DMS 273 treated with DMSO at 0.1 percent for 48 hours (cell line): ENCODE results near the gene CCDC102A.
"Not testable (repeated sequence)": the region's sequence is repeated elsewhere in the genome, so short reads cannot be mapped to it uniquely, and the experiment has no call there.

Experiments used
- DNase-seq: peaks from one replicate; lab custom pipeline; 2025; lab: John Stamatoyannopoulos, UW

CCDC102A gene

GRCh38 chr16:57500578-57501111 is 35.7 kb downstream of the CCDC102A start:
- DNase-seq = no peak

DNA sequence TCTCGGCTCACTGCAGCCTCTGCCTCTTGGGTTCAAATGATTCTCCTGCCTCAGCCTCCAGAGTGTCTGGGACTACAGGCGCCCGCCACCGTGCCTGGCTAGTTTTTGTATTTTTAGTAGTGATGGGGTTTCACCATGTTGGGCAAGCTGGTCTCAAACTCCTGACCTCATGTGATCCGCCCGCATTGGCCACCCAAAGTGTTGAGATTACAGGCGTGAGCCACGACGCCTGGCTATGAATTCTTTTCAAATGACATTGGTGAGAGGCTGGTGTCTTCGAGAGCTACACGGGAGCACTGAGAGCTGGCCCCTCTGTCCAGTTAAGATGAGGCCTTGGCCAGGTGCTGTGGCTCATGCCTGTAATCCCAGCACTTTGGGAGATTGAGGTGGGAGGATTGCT is 36.4 kb downstream of the CCDC102A start:
- DNase-seq = not testable (repeated sequence)

DNA sequence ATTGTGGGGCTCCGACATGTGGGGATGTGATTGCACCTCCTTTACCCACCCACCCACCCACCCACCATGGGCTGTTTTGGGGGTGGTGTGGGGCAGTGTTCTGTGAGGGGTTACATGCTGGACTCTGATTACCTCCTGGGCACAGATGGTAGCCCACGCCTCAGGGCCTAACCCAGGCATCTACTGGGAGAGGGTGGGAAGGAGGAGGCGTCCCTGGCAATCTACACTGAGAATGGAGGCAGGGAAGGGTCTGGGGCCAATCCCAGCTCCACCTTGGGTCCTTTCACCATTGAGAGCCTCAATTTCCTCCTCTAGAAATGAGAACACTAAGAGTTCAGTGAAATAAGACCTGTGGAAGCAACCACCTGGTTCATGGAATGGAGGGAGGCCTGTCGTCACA is 38.3 kb downstream of the CCDC102A start:
- DNase-seq = no peak

DNA sequence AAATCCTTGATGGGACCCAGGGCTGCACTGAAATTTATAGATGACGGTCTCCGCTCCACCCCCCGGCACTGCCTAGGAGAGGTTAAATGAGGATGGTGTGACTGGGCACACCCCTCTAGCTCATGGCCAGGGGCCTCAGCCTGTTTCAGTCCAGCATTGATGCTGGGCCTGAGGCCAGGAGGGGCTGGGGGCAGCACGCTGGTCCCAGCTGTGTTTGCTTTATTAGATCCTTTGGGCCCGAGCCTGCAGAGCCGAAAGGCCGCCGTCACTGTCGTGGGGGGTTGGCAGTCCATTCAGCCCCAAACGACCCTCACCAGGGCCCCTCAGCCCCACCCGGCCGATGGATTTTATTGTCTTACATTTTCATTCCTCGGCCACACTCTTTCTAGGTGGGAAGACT is 39.2 kb downstream of the CCDC102A start:
- DNase-seq = no peak

GRCh38 chr16:57493767-57494166 is 42.6 kb downstream of the CCDC102A start:
- DNase-seq = no peak

- no peak for DNase-seq
These were observed 47.1 kb downstream of the CCDC102A start for GRCh38 chr16:57489229-57489628.

DNA sequence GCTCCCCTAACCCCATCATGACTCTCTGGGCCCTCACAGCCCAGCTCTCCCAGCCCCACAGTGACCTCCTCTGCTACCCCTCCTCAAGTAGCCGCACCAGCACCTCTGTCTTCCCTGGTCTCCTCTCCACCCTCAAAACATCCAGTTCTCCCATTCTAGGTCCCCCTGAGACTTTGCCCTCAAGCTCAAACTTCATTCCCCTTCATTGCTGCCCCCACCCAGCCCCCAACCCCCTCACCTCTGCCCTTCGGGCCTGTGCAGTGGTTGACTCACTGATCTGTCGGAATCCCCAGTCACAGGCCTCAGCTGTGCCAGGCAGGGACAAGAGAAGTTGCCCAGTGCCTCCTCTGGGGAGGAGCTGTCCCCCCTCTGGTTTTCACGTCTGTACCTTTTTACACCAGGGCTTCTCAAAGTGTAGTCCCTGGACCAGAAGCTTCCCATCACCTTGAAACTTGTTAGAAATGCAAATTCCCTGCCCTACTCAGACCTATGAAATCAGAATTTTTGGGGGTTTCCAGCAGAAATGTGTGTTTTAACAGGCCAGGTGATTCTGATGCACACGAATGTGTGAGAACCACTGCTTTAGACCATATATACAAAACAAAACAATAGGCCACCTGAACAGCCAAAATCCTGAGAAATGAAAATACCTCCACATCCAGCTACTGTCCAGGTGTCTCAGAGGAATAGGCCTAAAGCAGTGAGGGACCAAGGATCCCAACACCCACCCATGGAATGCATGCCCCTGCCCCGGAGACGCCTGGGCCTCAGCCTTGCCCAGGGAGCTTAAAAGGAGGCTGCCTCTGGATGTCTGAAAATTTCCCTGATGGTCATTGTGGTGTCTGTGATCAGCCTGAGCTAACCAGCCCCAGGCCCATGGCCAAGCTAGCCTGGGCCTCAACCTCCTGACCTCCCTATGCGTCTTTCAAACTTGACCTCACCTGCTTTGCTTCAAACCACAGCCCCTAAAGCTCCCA is 49.2 kb downstream of the CCDC102A start:
- DNase-seq = no peak

DNA sequence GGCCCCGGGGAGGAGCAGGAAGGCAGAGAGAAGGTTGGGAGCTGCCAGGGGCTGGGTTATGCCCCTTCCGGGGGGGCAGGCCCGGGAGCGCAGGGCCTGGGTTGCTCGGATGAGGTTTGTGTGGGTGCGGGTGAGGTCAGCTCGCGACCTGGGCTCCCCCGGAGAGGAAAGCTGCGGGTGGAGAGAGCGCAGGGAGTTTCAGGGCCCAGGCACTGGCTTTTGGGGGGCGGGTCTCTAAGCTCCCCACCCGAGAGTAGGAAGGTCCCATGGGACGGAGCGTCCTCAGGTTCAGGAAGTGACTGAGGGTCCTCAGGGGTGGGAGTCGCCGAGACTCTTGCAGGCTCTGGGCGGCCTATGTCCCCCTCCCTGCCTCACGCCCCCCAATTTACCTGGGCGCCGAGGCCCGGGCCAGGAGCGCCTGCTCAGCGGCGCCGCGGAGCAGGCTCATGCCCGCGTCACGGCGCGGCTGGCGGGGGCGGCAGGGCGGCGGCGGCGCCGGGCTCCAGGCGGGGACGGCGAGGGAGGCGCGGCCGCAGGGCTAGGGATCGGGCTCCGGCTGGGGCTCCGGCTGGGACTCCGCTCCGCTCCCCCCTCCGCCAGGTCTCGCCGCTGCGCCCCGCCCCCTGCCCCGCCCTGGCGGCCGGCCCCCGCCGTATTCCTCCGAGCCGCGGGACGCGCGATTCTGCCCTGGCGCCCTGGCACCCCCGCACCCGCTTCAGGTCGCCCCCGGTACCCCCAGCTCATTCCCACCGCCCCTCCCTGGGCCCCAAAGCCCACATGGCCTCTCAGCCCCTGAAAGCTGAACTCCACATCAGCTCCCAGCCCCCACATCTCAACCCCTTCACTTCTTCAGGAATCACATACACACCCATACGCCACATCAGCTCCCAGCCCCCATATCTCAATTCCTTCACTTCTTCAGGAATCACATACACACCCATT is 50.2 kb downstream of the CCDC102A start, which contains the start of gene DOK4:
DOK4 (minus strand) TSS at position 578 of the 942 bp plus-strand sequence. CDS start 6,986 bp downstream, outside the sequence.
- DNase-seq = peak; percentile 24

DNA sequence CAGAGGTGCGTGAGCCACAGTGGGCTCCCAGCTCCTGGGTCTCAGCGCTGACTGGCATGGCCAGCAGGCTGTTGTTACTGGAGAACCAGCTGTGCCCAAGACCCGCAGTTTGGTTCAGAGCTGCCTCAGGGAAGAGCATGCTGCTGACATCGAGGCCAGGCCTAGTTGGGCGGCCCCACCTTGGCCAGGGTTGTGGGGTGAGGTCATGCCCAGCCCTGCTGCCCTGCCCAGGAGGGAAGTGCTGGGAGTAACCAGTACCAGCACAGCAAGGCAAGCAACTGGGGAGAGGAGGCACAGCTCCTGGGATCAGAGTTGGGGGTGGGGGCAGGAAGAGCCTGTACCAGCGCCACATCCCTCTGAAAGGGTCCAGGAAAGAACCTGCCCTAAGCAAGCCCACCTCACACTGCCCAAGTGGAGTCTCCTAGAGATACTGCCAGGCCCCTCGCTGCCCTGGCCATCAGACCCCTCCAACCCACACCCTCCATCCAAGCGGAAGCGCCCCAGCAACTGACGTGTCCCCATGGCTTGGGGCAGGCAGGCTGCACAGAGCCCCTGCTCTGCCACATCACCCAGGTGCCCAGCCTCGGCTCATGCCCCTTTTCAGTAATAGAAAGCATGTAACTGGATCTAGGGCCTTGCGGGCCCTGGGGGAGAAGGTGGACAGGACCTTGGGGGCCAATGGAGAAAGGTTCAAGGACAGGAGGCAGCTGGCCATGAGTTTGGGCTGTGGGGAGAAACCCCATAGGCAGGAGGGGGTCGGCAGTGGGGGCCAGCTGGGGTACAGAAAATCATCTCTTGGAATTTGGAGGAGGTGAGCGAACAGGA is 51.1 kb downstream of the CCDC102A start:
- DNase-seq = no peak

DNA sequence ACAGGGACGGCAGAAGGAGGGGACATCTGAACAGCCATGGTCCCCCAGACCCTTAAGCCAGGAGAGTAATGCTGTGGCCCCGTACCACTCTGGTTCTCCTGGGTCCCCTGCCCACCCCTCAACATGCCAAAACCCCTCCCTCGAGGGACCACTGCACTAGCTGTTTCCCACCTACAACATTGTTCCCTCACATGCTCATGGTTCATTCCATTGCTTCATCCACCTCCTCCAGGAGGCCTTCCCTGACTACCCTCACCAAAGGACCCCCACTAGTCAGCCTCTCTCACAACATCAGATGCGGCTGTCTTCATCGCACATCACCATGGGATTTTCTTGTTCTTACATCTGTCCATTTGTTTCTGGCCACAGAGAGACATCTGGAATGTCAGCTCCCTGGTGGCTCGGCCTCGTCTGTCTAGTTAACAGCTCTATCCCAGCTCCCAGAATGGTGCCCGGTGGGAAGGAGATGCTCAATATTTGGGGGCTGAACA is 51.8 kb downstream of the CCDC102A start:
- DNase-seq = no peak

DNA sequence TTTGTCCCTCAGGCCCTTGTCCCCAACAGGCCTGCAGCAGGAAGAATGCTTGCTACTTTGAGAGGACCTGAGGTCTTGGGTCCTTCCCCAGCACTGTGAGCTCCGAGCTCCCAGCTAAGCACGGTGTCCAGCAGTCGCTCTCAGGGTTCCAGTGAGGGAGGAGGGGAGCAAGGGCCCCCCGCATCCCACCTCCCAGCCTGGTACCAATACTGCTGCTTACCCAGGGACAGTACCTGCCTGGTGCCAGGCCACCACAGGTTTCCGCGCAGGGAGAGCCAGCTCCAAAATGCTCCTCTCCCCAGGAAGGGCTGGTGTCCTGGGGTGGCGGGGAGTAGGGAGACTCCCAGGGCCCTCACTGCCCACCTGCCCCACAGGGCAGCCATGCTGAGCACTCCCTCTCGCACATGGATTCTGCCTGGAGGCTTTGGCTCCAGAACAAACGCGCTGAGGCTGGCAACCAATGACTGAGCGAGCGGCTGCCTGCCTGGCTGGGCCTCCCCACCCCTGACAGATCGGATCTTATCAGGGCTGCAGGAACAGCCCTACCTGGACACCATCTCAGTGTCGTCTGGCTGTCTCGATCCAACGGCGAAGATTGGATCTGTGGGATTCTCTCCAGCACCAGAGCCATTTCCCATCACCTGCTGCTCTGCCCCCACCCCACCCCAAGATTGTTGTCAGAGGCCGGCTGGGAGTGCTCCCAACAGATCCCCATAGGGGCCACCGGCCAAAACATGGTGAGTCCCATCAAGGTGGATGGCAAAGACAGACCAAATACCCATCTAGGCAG is 52.5 kb downstream of the CCDC102A start:
- no peak for DNase-seq

- no peak for DNase-seq
These were observed 53.4 kb downstream of the CCDC102A start for GRCh38 chr16:57482845-57483545.

DNA sequence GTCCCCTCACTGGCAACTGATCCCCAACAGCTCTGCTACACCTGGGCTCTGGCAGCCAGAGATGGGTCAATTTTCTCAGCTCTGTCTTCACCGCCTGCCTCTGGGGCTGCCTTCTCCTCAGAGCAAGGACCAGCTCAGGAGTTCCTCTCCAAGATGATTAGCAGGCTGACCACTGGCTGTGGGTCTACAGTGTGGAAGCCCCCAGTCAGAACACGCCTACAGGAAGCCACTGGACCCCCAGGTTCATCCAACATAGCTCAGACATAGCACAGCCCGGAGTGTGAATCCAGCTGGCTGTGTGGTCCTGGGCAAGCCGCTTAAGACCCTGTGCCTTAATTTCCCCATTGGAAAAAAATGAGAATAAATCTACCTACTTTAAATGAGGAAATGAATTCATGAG is 55.0 kb downstream of the CCDC102A start:
- no peak for DNase-seq

- peak; percentile 63 for DNase-seq
These were observed 55.6 kb downstream of the CCDC102A start for GRCh38 chr16:57480754-57481230.

GRCh38 chr16:57479976-57480753 is 56.2 kb downstream of the CCDC102A start:
- DNase-seq = no peak

- DNase-seq = peak; percentile 5
These were observed 57.0 kb downstream of the CCDC102A start for GRCh38 chr16:57479205-57479975.

GRCh38 chr16:57478396-57479204 is 57.8 kb downstream of the CCDC102A start:
- DNase-seq = no peak
